Measurements from ENCODE around the gene KLHL2. TPM values are rescaled to one million over a fixed set of nuclear protein-coding genes. Genes with fewer than 3 reads are reported as not detected.

KLHL2 gene
- total RNA-seq, 2 donors from 2014 or later: 11.6 to 16.0 TPM

GRCh38 chr4:165308606-165309005 is 101.2 kb downstream of the KLHL2 start:
- no peak for DNase-seq
- Histone ChIP-seq H3K27ac (ENCODE audit: low read depth, low read length) (no peak overlapping the region), H3K4me3 (ENCODE audit: low read length) (no peak overlapping the region), H3K27me3 (ENCODE audit: control insufficient read depth, insufficient read depth, low read length, poor library complexity, severe bottlenecking) (no peaks in the 10 kb centered on the region), H3K9me3 (ENCODE audit: control insufficient read depth, low read length) (no peaks in the 10 kb centered on the region), H3K4me1 (ENCODE audit: control insufficient read depth, insufficient read depth, low read length) (no peaks in the 10 kb centered on the region), H3K36me3 (ENCODE audit: control insufficient read depth, insufficient read depth, low read length) (peaks cover 6% of the 10 kb centered on the region), H3K9ac (ENCODE audit: extremely low read depth, low read length, poor library complexity, severe bottlenecking) (no peak overlapping the region)
- Mint-ChIP-seq H3K9me3 (no peaks in the 10 kb centered on the region), H3K4me3 (no peak overlapping the region), H3K27me3 (ENCODE audit: insufficient read depth) (no peaks in the 10 kb centered on the region), H3K27ac (no peak overlapping the region), H3K4me1 (no peaks in the 10 kb centered on the region), H3K36me3 (ENCODE audit: low read depth) (peaks cover 6% of the 10 kb centered on the region)
- 86 to 91% methylated on average over 1 to 2 of the region's 2 CpGs for WGBS, 2 experiments (ENCODE audit: insufficient coverage in 1 of 2, insufficient read length in 1 of 2)
- no peak for TF ChIP-seq CTCF (conservative IDR thresholded peaks at IDR 0.05)

- 92 to 93% methylated on average over 3 to 4 of the region's 4 CpGs for WGBS, 2 experiments (ENCODE audit: insufficient coverage in 1 of 2, insufficient read length in 1 of 2)
- no peak overlapping the region for H3K27ac Mint-ChIP-seq
- no peak overlapping the region for H3K4me3 Mint-ChIP-seq
- no peak for DNase-seq
- peaks cover 6% of the 10 kb centered on the region for H3K36me3 Mint-ChIP-seq (ENCODE audit: low read depth)
- Histone ChIP-seq H3K36me3 (ENCODE audit: control insufficient read depth, insufficient read depth, low read length) (peaks cover 14% of the 10 kb centered on the region), H3K27me3 (ENCODE audit: control insufficient read depth, insufficient read depth, low read length, poor library complexity, severe bottlenecking) (no peaks in the 10 kb centered on the region), H3K4me3 (ENCODE audit: low read length) (no peak overlapping the region), H3K4me1 (ENCODE audit: control insufficient read depth, insufficient read depth, low read length) (no peaks in the 10 kb centered on the region), H3K9me3 (ENCODE audit: control insufficient read depth, low read length) (no peaks in the 10 kb centered on the region), H3K27ac (ENCODE audit: low read depth, low read length) (no peak overlapping the region), H3K9ac (ENCODE audit: extremely low read depth, low read length, poor library complexity, severe bottlenecking) (no peak overlapping the region)
- no peaks in the 10 kb centered on the region for H3K4me1 Mint-ChIP-seq
- no peaks in the 10 kb centered on the region for H3K9me3 Mint-ChIP-seq
- TF ChIP-seq CTCF (conservative IDR thresholded peaks at IDR 0.05): no peak
- no peaks in the 10 kb centered on the region for H3K27me3 Mint-ChIP-seq (ENCODE audit: insufficient read depth)
These were observed 102.1 kb downstream of the KLHL2 start for GRCh38 chr4:165309456-165309855.

- DNase-seq: no peak
- Histone ChIP-seq H3K36me3 (ENCODE audit: control insufficient read depth, insufficient read depth, low read length) (peaks cover 14% of the 10 kb centered on the region), H3K4me3 (ENCODE audit: low read length) (no peak overlapping the region), H3K4me1 (ENCODE audit: control insufficient read depth, insufficient read depth, low read length) (no peaks in the 10 kb centered on the region), H3K9ac (ENCODE audit: extremely low read depth, low read length, poor library complexity, severe bottlenecking) (no peak overlapping the region), H3K27ac (ENCODE audit: low read depth, low read length) (no peak overlapping the region), H3K9me3 (ENCODE audit: control insufficient read depth, low read length) (no peaks in the 10 kb centered on the region), H3K27me3 (ENCODE audit: control insufficient read depth, insufficient read depth, low read length, poor library complexity, severe bottlenecking) (no peaks in the 10 kb centered on the region)
- no peaks in the 10 kb centered on the region for H3K27me3 Mint-ChIP-seq (ENCODE audit: insufficient read depth)
- no peaks in the 10 kb centered on the region for H3K9me3 Mint-ChIP-seq
- no peaks in the 10 kb centered on the region for H3K4me1 Mint-ChIP-seq
- H3K4me3 Mint-ChIP-seq: no peak overlapping the region
- H3K36me3 Mint-ChIP-seq (ENCODE audit: low read depth): peaks cover 6% of the 10 kb centered on the region
- no peak for TF ChIP-seq CTCF (conservative IDR thresholded peaks at IDR 0.05)
- no peak overlapping the region for H3K27ac Mint-ChIP-seq
- 100% methylated on average over 2 of the region's 2 CpGs; no CpG with 5 or more reads in 1 of the 2 experiments for WGBS, 2 experiments (ENCODE audit: insufficient coverage in 1 of 2, insufficient read length in 1 of 2)
These were observed 105.1 kb downstream of the KLHL2 start for GRCh38 chr4:165312506-165312905.
